ENCODE data around the gene VPS52. TPM values are rescaled to one million over a fixed set of nuclear protein-coding genes. Genes with fewer than 3 reads are reported as not detected.

The VPS52 gene
- total and polyA plus RNA-seq, 9 of the 15 experiments (the other 6 are each of a cell fraction or from before 2014, with no cell fraction given), result 24.4 to 103 (median 40.2) TPM

DNA sequence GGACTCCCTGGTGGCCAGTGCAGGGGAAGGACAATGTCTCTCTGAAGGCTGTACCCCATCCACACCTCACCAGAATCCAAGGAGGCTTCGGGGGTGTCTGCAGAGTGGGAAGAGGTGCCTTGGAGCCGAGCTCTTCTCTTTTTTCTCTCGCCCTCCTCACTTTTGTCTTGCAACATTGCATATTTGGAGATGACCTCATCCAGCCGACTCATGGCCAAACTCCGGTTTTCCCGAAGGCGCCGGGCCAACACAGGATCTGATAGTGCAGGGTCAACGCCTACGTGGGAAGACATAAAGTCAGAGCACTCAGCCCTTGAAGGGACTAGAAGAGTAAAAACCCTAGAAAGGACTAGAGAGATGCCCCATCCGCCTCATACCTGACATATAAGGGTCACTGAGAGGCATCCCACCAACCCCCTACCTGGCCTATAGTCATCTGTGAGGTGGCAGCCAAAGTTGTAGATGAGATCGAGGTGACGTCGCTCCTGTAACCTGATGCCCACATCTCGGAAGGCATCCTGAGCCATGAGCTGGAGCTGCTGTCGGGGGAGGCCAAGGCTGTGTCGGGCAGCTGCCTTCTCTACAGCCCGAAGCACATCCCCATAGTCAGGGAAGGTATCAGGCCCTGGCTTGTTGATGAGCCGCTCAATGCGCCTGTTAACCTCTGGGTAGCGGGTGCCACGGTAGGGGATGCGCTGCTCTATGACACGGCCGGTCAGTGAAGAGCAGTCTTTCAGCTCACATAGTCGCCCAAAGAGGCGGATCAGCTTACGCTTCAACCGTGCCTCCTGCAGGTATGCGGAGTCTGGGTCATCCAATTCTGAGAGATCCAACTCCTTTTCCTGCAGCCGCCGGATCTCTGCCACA is 48.9 kb upstream of the VPS52 start (continued):
- peak; percentile 82 for TF ChIP-seq FOSL1 (tag; conservative IDR thresholded peaks at IDR 0.05)
- no peak for TF ChIP-seq ZNF316 (IDR thresholded peaks at IDR 0.05)
- 0 out of 2 replicates have a peak, but pooled peaks have one; percentile 9 for TF ChIP-seq HES1 (IDR thresholded peaks at IDR 0.05; ENCODE audit: low read depth)
- TF ChIP-seq MNT (conservative IDR thresholded peaks at IDR 0.05), result 0 out of 4 replicates have a peak, but pooled peaks of 1 of the 2 experiments have one; percentile 36
- TF ChIP-seq, protein P1, sequence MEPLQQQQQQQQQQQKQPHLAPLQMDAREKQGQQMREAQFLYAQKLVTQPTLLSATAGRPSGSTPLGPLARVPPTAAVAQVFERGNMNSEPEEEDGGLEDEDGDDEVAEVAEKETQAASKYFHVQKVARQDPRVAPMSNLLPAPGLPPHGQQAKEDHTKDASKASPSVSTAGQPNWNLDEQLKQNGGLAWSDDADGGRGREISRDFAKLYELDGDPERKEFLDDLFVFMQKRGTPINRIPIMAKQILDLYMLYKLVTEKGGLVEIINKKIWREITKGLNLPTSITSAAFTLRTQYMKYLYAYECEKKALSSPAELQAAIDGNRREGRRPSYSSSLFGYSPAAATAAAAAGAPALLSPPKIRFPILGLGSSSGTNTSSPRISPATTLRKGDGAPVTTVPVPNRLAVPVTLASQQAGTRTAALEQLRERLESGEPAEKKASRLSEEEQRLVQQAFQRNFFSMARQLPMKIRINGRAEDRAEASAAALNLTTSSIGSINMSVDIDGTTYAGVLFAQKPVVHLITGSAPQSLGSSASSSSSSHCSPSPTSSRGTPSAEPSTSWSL (CRISPR knock-in tag; IDR thresholded peaks at IDR 0.05; ENCODE audit: borderline replicate concordance), result no peak
- peak; percentile 82 for TF ChIP-seq MEF2A (IDR thresholded peaks at IDR 0.05; ENCODE audit: control insufficient read depth, low read depth, low read length)
- TF ChIP-seq ARID1B (IDR thresholded peaks at IDR 0.05), result peak; percentile 59; the same call in 1 of the 2 replicates
- TF ChIP-seq CXXC5 (CRISPR knock-in tag; IDR thresholded peaks at IDR 0.05), result peak; percentile 63
- TF ChIP-seq BRD4 (IDR thresholded peaks at IDR 0.05), result 0 out of 2 replicates have a peak, but pooled peaks have one; percentile 31
- 0 out of 2 replicates have a peak, but pooled peaks have one; percentile 28 for TF ChIP-seq POLR2G (IDR thresholded peaks at IDR 0.05; ENCODE audit: low read depth, low read length)
- TF ChIP-seq FOXA3 (CRISPR knock-in tag; conservative IDR thresholded peaks at IDR 0.05 in 1 of 2, IDR thresholded peaks at IDR 0.05 in 1 of 2), result peak in 1 of 2 experiments; percentile 18; a peak in 1 of 4 replicates
- TF ChIP-seq NR2C1 (IDR thresholded peaks at IDR 0.05), result no peak
- TF ChIP-seq NR2C1 (tag; IDR thresholded peaks at IDR 0.05), result peak; percentile 83
- TF ChIP-seq ZNF398 (CRISPR knock-in tag; IDR thresholded peaks at IDR 0.05), result no peak
- TF ChIP-seq GTF2E2 (tag; IDR thresholded peaks at IDR 0.05), result 0 out of 2 replicates have a peak, but pooled peaks have one; percentile 26
- peak; percentile 78 for TF ChIP-seq EGR1 (conservative IDR thresholded peaks at IDR 0.05)
- no peak for TF ChIP-seq ZBTB26 (CRISPR knock-in tag; IDR thresholded peaks at IDR 0.05)
- no peak for TF ChIP-seq ZNF75A (CRISPR knock-in tag; IDR thresholded peaks at IDR 0.05)
- TF ChIP-seq, protein P2, sequence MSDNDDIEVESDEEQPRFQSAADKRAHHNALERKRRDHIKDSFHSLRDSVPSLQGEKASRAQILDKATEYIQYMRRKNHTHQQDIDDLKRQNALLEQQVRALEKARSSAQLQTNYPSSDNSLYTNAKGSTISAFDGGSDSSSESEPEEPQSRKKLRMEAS (CRISPR knock-in tag; IDR thresholded peaks at IDR 0.05), result peak; percentile 37
- TF ChIP-seq TAF9B (IDR thresholded peaks at IDR 0.05; ENCODE audit: partially characterized antibody), result no peak
